Endothelial cell of umbilical vein (primary cell): ENCODE data around the gene FGD5. TPM values are rescaled to one million over a fixed set of nuclear protein-coding genes. Genes with fewer than 3 reads are reported as not detected.

Experiments used
- BruUV-seq: library from RNA; stranded (reverse); fragments of 400-500 nt; replicated peaks from 2 replicates; lab custom pipeline; 2021; lab: Mats Ljungman, UMichigan
- CTCF ChIA-PET: fragments of 300-600, 350-600 bp; sonication (Branson Sonifier 250); formaldehyde crosslinking; loops from one replicate; lab custom pipeline; 2021; ENCODE audit warnings: antibody characterized with exemption, inconsistent platforms; lab: Charles Lee
- POLR2A ChIA-PET: fragments of 300-600, 350-600 bp; sonication (Branson Sonifier 250); formaldehyde crosslinking; loops from one replicate; lab custom pipeline; 2021; ENCODE audit warnings: antibody characterized with exemption, inconsistent platforms; lab: Charles Lee
- DNase-seq: peaks from one replicate; pipeline ENCODE4 v3.0.0-alpha.2; 2011; ENCODE audit warnings: low read depth, low spot score
- FAIRE-seq: peaks from 2 replicates; lab custom pipeline; 2011; peaks lifted over from hg19 to GRCh38; lab: Jason Lieb, UNC
- H2AFZ ChIP-seq: 2 replicates; pipeline ENCODE4 v1.6.0; 2012; ENCODE audit warnings: low read depth, low read length, control low read depth, inconsistent platforms
- H3K27ac ChIP-seq: 2 replicates; pipeline ENCODE4 v1.5.1; 2011; ENCODE audit warnings: low read depth, mild to moderate bottlenecking, control low read depth, low read length, moderate library complexity; ENCODE audit not compliant: insufficient read depth
- H3K27me3 ChIP-seq, 2 experiments: 2 replicates each; pipeline versions ENCODE4 v1.6.0 to v1.6.1; 2011; ENCODE audit warnings: low read length in 2 of 2, mixed read lengths in 1 of 2; ENCODE audit not compliant: control insufficient read depth in 2 of 2, insufficient read depth in 2 of 2
- H3K36me3 ChIP-seq, 2 experiments: 2 replicates in 1 of 2; 3 replicates in 1 of 2; pipeline ENCODE4 v1.5.1; 2011; ENCODE audit warnings: low read length in 2 of 2, mild to moderate bottlenecking in 1 of 2, moderate library complexity in 1 of 2; ENCODE audit not compliant: control insufficient read depth in 2 of 2, insufficient read depth in 2 of 2; ENCODE audit errors: extremely low read depth in 1 of 2
- H3K4me1 ChIP-seq: 3 replicates; pipeline ENCODE4 v1.5.1; 2011; ENCODE audit warnings: mild to moderate bottlenecking, low read length; ENCODE audit not compliant: control insufficient read depth, insufficient read depth; ENCODE audit errors: extremely low read depth
- H3K4me2 ChIP-seq: 2 replicates; pipeline ENCODE4 v1.6.1; 2011; ENCODE audit warnings: low read length, control low read depth, mixed read lengths; ENCODE audit not compliant: insufficient read depth
- H3K4me3 ChIP-seq, 3 experiments: fragments of 200-600 bp in 1 of 3; sonication (generic), shearing (Covaris generic) in 1 of 3; replicated peaks in 1 of 3; 2 replicates each; pipeline ENCODE4 v1.5.1; 2011 to 2016; ENCODE audit warnings: control low read depth in 3 of 3, low read length in 3 of 3, mild to moderate bottlenecking in 2 of 3, inconsistent platforms in 1 of 3, low read depth in 1 of 3, moderate library complexity in 1 of 3; ENCODE audit not compliant: insufficient read depth in 1 of 3
- H3K79me2 ChIP-seq: 2 replicates; pipeline ENCODE4 v1.6.0; 2012; ENCODE audit warnings: low read length, inconsistent platforms; ENCODE audit not compliant: control insufficient read depth, insufficient read depth
- H3K9ac ChIP-seq: replicated peaks from 2 replicates; pipeline ENCODE3; 2011; ENCODE audit warnings: low read length, control low read depth; ENCODE audit not compliant: insufficient read depth; ENCODE audit errors: extremely low read depth
- H3K9me1 ChIP-seq: replicated peaks from 3 replicates; pipeline ENCODE4 v1.6.0; 2011; ENCODE audit warnings: mild to moderate bottlenecking, low read length; ENCODE audit not compliant: control insufficient read depth, insufficient read depth; ENCODE audit errors: extremely low read depth
- H3K9me3 ChIP-seq: replicated peaks from 2 replicates; pipeline ENCODE4 v1.5.1; 2012; ENCODE audit warnings: low read length, inconsistent platforms; ENCODE audit not compliant: control insufficient read depth, insufficient read depth
- H4K20me1 ChIP-seq: replicated peaks from 2 replicates; pipeline ENCODE3; 2011; ENCODE audit warnings: mild to moderate bottlenecking, low read length; ENCODE audit not compliant: control insufficient read depth, insufficient read depth; ENCODE audit errors: extremely low read depth
- EZH2 ChIP-seq: IDR thresholded peaks from 2 replicates; pipeline ENCODE4 v1.6.1; 2012; ENCODE audit warnings: borderline replicate concordance, low read depth, mild to moderate bottlenecking, moderate library complexity, low read length, inconsistent platforms; ENCODE audit not compliant: severe bottlenecking
- FOS ChIP-seq: IDR thresholded peaks from 2 replicates; pipeline ENCODE4 v1.6.1; 2011; ENCODE audit warnings: mild to moderate bottlenecking, low read length, moderate library complexity, borderline replicate concordance; ENCODE audit not compliant: insufficient read depth
- GATA2 ChIP-seq: IDR thresholded peaks from 2 replicates; pipeline ENCODE4 v1.7.0; 2011; ENCODE audit warnings: low read depth, mild to moderate bottlenecking, moderate library complexity, mixed read lengths, low read length; ENCODE audit not compliant: insufficient read length, insufficient read depth
- JUN ChIP-seq: IDR thresholded peaks from 2 replicates; pipeline ENCODE4 v1.6.1; 2011; ENCODE audit warnings: borderline replicate concordance, low read depth; ENCODE audit not compliant: insufficient read length, insufficient read depth
- MAX ChIP-seq: IDR thresholded peaks from 2 replicates; pipeline ENCODE4 v1.6.1; 2011; ENCODE audit not compliant: insufficient read depth, insufficient read length
- MYC ChIP-seq: IDR thresholded peaks from one replicate; pipeline ENCODE4 v1.6.1; 2011; ENCODE audit warnings: mild to moderate bottlenecking, low read depth, low read length
- POLR2A ChIP-seq: IDR thresholded peaks from 2 replicates; pipeline ENCODE4 v1.6.1; 2012; ENCODE audit warnings: low read depth, mild to moderate bottlenecking, control low read depth, low read length
- POLR2AphosphoS5 ChIP-seq: IDR thresholded peaks from 2 replicates; pipeline ENCODE4 v1.6.1; 2012; ENCODE audit warnings: low read depth, mild to moderate bottlenecking, control low read depth, low read length, moderate library complexity; ENCODE audit not compliant: insufficient read depth
- dilution Hi-C: fragments of 300-500 bp; cut with MboI; formaldehyde crosslinking; loops from one replicate; pipeline ENCODE4 v1.15.0; 2019; ENCODE audit warnings: low sequenced_read_pairs; ENCODE audit not compliant: extremely low pct_ligation_motif_present
- intact Hi-C: fragments of 100-400 bp; cut with micrococcal nuclease; formaldehyde crosslinking; loops from one replicate; pipeline ENCODE4 v1.10.0; 2022
- polyA plus RNA-seq, 4 experiments: library from polyadenylated mRNA; depleted of rRNA in 3 of 4; stranded (reverse) in 3 of 4; unstranded in 1 of 4; fragments of >200 nt; gene quantifications; 2 replicates each; pipeline versions ENCODE4 v1.2.1 to v1.2.3, GENCODE V29; 2011 to 2012; ENCODE audit warnings: missing spikeins in 1 of 4
- total RNA-seq: library from RNA; stranded (reverse); gene quantifications from 2 replicates; pipeline ENCODE4 v1.2.3, GENCODE V29; 2021
- TF ChIP-seq, protein P1 (sequence below), 2 donors: IDR thresholded peaks; 1 replicate in 1 of 2; 2 replicates in 1 of 2; pipeline ENCODE4 v1.5.1; 2011; ENCODE audit warnings: low read length in 2 of 2, mild to moderate bottlenecking in 2 of 2, moderate library complexity in 2 of 2, control low read depth in 1 of 2, inconsistent platforms in 1 of 2, low read depth in 1 of 2; ENCODE audit not compliant: insufficient read depth in 1 of 2; ENCODE audit errors: extremely low read depth in 1 of 2

The FGD5 gene
- total and polyA plus RNA-seq, 2 donors (not counting 3 experiments of a cell fraction or from before 2014, with no cell fraction given): 49.6 to 134 TPM

DNA sequence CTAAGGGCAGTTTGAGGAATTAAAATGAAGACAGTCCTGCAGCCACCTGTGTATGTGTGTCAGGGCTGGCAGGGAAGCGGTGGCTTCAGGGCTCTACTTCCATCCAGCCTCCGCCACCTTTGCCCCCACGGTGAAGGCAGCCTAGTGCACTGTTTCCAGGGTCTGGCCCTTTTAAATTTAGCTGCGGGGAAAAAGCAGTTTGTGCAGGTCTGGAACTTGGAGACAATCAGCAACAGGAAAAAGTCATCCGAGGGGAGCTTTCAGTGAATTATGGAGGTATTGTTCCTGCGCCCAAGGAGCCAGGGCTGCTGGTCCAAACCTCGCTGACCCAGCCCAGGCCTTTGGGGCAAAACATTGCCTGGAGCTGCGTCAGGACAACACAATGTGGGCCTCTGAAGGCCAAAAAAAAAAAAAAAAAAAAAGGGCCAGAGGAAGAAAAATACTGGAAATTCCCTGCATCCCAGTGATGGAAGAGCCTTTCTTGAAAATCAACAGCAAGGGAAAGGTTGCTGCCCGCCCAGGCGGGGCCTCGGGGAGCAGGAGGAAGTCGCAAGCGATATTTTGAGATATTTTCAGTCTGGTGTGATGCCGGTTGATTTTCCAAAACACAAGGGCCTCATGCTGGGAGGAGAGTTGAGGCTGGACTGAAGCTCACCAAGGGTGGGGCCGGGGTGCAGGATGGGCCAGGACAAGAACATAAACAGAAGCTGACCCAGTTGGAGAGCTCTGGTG, 25.5 kb upstream of the FGD5 start:
- ChIA-PET POLR2A (no interaction called here), CTCF (interaction anchor here (0.7 to 2.2 kb wide), 12 partner anchors 10 to 250 kb away, joined by 3 to 17 read pairs (median 3); no protein-coding TSS in a partner anchor)
- Histone ChIP-seq H4K20me1 (no peaks in the 10 kb centered on the region), H3K79me2 (no peaks in the 10 kb centered on the region), H3K36me3 (no peaks in the 10 kb centered on the region), H3K9ac (no peak overlapping the region), H3K4me2 (no peak overlapping the region), H3K9me1 (no peaks in the 10 kb centered on the region), H3K27me3 (no peaks in the 10 kb centered on the region), H3K9me3 (no peaks in the 10 kb centered on the region), H2AFZ (no peak overlapping the region), H3K4me1 (no peaks in the 10 kb centered on the region), H3K27ac (no peak overlapping the region), H3K4me3 (no peak overlapping the region)
- FAIRE-seq (no peak), DNase-seq (peak; percentile 32)
- intact Hi-C loops (loop anchor here (5.0 kb wide), 1 partner anchor 84 kb away; no protein-coding TSS in a partner anchor), dilution Hi-C loops (no loop called here)
- no peak for TF ChIP-seq MYC
- TF ChIP-seq EZH2: no peak
- no peak for TF ChIP-seq GATA2
- no peak for TF ChIP-seq FOS
- TF ChIP-seq POLR2AphosphoS5: no peak
- TF ChIP-seq, protein P1, sequence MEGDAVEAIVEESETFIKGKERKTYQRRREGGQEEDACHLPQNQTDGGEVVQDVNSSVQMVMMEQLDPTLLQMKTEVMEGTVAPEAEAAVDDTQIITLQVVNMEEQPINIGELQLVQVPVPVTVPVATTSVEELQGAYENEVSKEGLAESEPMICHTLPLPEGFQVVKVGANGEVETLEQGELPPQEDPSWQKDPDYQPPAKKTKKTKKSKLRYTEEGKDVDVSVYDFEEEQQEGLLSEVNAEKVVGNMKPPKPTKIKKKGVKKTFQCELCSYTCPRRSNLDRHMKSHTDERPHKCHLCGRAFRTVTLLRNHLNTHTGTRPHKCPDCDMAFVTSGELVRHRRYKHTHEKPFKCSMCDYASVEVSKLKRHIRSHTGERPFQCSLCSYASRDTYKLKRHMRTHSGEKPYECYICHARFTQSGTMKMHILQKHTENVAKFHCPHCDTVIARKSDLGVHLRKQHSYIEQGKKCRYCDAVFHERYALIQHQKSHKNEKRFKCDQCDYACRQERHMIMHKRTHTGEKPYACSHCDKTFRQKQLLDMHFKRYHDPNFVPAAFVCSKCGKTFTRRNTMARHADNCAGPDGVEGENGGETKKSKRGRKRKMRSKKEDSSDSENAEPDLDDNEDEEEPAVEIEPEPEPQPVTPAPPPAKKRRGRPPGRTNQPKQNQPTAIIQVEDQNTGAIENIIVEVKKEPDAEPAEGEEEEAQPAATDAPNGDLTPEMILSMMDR (IDR thresholded peaks at IDR 0.05; ENCODE audit: extremely low read depth in 1 of 2, insufficient read depth in 1 of 2, low read depth in 1 of 2, low read length in 2 of 2): no peak
- no peak for TF ChIP-seq POLR2A
- TF ChIP-seq JUN: no peak
- no peak for TF ChIP-seq MAX
- no TSS peak for BruUV-seq
